ENCODE measurements around the gene SERP2.

The SERP2 gene

DNA sequence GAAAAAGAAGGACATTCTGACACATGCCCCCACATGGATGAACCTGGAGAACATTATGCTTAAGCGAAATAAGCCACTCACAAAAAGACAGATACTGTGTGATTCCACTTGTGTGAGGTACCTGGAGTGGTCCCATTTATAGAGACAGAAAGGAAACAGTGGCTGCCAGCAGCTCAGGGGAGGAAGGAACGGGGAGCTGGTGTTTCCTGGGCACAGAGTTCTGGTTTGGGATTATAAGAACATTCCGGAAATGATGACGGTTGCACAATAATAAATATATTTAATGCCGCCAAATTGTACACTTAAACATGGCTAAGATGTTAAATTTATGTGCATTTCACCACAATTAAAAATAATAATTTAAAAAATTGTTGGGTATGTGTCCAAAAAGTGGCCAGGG is 33.0 kb downstream of the SERP2 start:
- no peaks in the 10 kb centered on the region for H3K9me3 ChIP-seq (ENCODE audit: control insufficient read depth in 2 of 2, low read length in 2 of 2)
- H3K27ac ChIP-seq (ENCODE audit: low read depth in 2 of 2, low read length in 2 of 2), result no peak overlapping the region
- H3K9ac ChIP-seq (ENCODE audit: low read depth in 1 of 2, low read length in 2 of 2), result peak overlapping the region in 1 of 2 donors; percentile 79
- H3K4me1 ChIP-seq (ENCODE audit: control insufficient read depth in 2 of 2, insufficient read depth in 2 of 2, low read length in 2 of 2), result peaks cover 17 to 27% of the 10 kb centered on the region in 2 donors
- H3K4me3 ChIP-seq (ENCODE audit: low read length in 2 of 2), result no peak overlapping the region
- H3K36me3 ChIP-seq (ENCODE audit: control insufficient read depth in 2 of 2, insufficient read depth in 2 of 2, low read length in 2 of 2), result no peaks in the 10 kb centered on the region
- peaks cover 0 to 6% of the 10 kb centered on the region in 2 donors for H3K27me3 ChIP-seq (ENCODE audit: control insufficient read depth in 2 of 2, insufficient read depth in 2 of 2, low read length in 2 of 2)

DNA sequence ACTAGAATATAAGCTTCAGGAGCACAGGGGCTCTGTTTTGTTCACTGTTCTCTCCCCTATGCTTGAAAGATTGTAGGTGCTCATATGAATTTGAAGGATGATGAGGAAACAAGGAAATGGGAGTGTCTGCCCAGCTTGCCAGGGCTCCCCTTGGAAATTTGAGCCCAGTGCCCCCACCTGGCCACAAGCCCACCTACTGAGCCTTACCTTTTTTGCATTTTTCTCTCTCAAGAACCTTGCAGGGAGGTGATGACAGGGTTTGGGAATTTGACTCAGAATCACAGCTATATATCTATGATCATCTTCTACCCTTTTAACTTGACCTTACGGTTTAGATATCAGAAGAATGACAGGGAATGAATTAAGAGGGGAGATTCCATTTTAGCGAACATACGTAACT is 33.8 kb downstream of the SERP2 start:
- Histone ChIP-seq H3K4me1 (ENCODE audit: control insufficient read depth in 2 of 2, insufficient read depth in 2 of 2, low read length in 2 of 2) (peaks cover 17 to 27% of the 10 kb centered on the region in 2 donors), H3K4me3 (ENCODE audit: low read length in 2 of 2) (no peak overlapping the region), H3K27ac (ENCODE audit: low read depth in 2 of 2, low read length in 2 of 2) (no peak overlapping the region), H3K27me3 (ENCODE audit: control insufficient read depth in 2 of 2, insufficient read depth in 2 of 2, low read length in 2 of 2) (peaks cover 0 to 6% of the 10 kb centered on the region in 2 donors), H3K9me3 (ENCODE audit: control insufficient read depth in 2 of 2, low read length in 2 of 2) (no peaks in the 10 kb centered on the region), H3K9ac (ENCODE audit: low read depth in 1 of 2, low read length in 2 of 2) (no peak overlapping the region), H3K36me3 (ENCODE audit: control insufficient read depth in 2 of 2, insufficient read depth in 2 of 2, low read length in 2 of 2) (no peaks in the 10 kb centered on the region)

DNA sequence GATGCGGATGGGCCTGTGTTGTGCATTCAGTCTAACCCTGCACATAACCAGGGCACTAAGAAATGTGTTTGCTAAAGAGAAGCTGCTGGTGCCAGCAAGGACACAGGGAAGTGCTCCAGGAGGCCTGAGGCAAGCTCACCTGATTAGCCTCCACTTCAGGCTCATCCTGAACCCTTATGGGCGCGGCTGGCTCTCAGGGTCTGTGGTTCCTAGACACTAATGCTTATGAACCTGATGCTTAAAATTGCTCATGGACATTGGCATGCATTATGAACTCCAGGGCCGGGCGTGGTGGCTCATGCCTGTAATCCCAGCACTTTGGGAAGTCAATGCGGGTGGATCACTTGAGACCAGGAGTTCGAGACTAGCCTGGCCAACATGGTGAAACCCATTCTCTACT is 34.3 kb downstream of the SERP2 start:
- Histone ChIP-seq H3K27ac (ENCODE audit: low read depth in 2 of 2, low read length in 2 of 2) (no peak overlapping the region), H3K9me3 (ENCODE audit: control insufficient read depth in 2 of 2, low read length in 2 of 2) (no peaks in the 10 kb centered on the region), H3K27me3 (ENCODE audit: control insufficient read depth in 2 of 2, insufficient read depth in 2 of 2, low read length in 2 of 2) (peaks cover 0 to 6% of the 10 kb centered on the region in 2 donors), H3K36me3 (ENCODE audit: control insufficient read depth in 2 of 2, insufficient read depth in 2 of 2, low read length in 2 of 2) (no peaks in the 10 kb centered on the region), H3K4me1 (ENCODE audit: control insufficient read depth in 2 of 2, insufficient read depth in 2 of 2, low read length in 2 of 2) (peaks cover 15 to 27% of the 10 kb centered on the region in 2 donors), H3K9ac (ENCODE audit: low read depth in 1 of 2, low read length in 2 of 2) (no peak overlapping the region), H3K4me3 (ENCODE audit: low read length in 2 of 2) (no peak overlapping the region)

DNA sequence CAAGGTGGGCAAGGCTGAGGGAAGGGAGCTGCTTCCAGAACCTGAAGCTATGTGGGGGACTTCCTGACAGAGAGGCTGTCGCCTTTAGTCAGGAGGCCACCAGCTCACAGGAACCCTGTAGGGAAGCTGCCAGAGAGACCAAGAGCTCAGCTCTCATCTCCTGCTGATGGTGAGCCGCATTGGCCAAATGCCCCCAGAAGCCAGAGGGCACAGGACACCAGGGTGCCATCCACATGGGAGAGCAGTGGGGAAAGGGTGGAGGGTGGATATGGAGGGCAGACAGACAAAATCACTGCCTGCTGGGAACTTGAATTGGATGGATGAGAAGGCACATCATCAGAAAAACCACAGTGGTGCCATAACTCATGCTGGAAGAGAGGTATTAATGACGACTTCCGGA is 36.0 kb downstream of the SERP2 start:
- H3K4me1 ChIP-seq (ENCODE audit: control insufficient read depth in 2 of 2, insufficient read depth in 2 of 2, low read length in 2 of 2), result peaks cover 6 to 17% of the 10 kb centered on the region in 2 donors
- no peak overlapping the region for H3K4me3 ChIP-seq (ENCODE audit: low read length in 2 of 2)
- H3K9ac ChIP-seq (ENCODE audit: low read depth in 1 of 2, low read length in 2 of 2), result no peak overlapping the region
- H3K36me3 ChIP-seq (ENCODE audit: control insufficient read depth in 2 of 2, insufficient read depth in 2 of 2, low read length in 2 of 2), result no peaks in the 10 kb centered on the region
- H3K27ac ChIP-seq (ENCODE audit: low read depth in 2 of 2, low read length in 2 of 2), result no peak overlapping the region
- H3K27me3 ChIP-seq (ENCODE audit: control insufficient read depth in 2 of 2, insufficient read depth in 2 of 2, low read length in 2 of 2), result peaks cover 0 to 6% of the 10 kb centered on the region in 2 donors
- no peaks in the 10 kb centered on the region for H3K9me3 ChIP-seq (ENCODE audit: control insufficient read depth in 2 of 2, low read length in 2 of 2)

DNA sequence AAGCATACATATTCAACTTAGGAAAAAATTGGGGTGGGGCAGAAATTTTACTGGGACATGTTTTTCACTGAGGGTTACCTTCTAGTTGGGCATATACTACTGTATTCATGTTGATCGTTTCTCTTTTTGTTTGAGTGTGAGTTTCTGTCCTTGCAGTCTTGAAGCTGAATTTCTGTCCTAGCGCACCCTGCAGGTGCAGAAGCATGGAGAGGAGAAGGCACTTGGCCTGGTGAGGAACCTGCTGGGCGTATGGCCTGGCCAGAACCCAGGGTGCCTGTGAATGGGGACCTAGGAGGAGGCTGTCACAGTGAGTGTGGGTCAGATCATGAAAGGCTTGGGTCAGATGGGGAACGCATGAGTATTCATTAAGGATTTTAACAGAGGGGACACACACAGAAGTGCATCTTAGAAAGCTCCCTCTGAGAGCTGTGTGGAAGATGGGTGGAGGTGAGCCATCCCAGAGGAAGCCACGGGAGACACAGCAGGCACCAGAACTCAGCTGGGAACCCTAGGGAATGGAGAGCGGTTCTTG is 36.8 kb downstream of the SERP2 start:
- no peaks in the 10 kb centered on the region for H3K36me3 ChIP-seq (ENCODE audit: control insufficient read depth in 2 of 2, insufficient read depth in 2 of 2, low read length in 2 of 2)
- H3K9ac ChIP-seq (ENCODE audit: low read depth in 1 of 2, low read length in 2 of 2), result no peak overlapping the region
- peaks cover 0 to 6% of the 10 kb centered on the region in 2 donors for H3K27me3 ChIP-seq (ENCODE audit: control insufficient read depth in 2 of 2, insufficient read depth in 2 of 2, low read length in 2 of 2)
- H3K4me1 ChIP-seq (ENCODE audit: control insufficient read depth in 2 of 2, insufficient read depth in 2 of 2, low read length in 2 of 2), result peaks cover 6 to 14% of the 10 kb centered on the region in 2 donors
- no peak overlapping the region for H3K4me3 ChIP-seq (ENCODE audit: low read length in 2 of 2)
- no peaks in the 10 kb centered on the region for H3K9me3 ChIP-seq (ENCODE audit: control insufficient read depth in 2 of 2, low read length in 2 of 2)
- H3K27ac ChIP-seq (ENCODE audit: low read depth in 2 of 2, low read length in 2 of 2), result no peak overlapping the region

DNA sequence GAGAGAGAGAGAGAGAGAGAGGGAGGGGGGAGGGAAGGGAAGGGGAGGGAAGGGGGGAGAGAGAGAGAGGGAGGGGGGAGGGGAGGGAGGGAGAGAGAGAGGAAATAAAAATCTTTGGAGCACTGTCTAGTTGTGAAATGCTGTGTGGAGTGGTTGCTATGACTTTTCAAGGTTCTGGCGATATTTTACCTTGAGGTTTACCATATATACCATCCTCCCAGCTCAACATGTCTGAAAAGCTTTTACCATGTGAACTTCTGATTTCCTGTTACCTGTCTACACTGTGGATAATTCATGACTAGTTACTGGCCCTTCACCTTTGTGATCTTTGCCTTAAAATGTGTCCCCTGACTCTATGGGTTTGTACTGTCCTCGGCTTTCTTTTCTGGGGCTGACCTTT is 38.2 kb downstream of the SERP2 start:
- Histone ChIP-seq H3K27ac (ENCODE audit: low read depth in 2 of 2, low read length in 2 of 2) (no peak overlapping the region), H3K9me3 (ENCODE audit: control insufficient read depth in 2 of 2, low read length in 2 of 2) (no peaks in the 10 kb centered on the region), H3K27me3 (ENCODE audit: control insufficient read depth in 2 of 2, insufficient read depth in 2 of 2, low read length in 2 of 2) (peaks cover 0 to 2% of the 10 kb centered on the region in 2 donors), H3K4me1 (ENCODE audit: control insufficient read depth in 2 of 2, insufficient read depth in 2 of 2, low read length in 2 of 2) (peaks cover 0 to 6% of the 10 kb centered on the region in 2 donors), H3K36me3 (ENCODE audit: control insufficient read depth in 2 of 2, insufficient read depth in 2 of 2, low read length in 2 of 2) (no peaks in the 10 kb centered on the region), H3K9ac (ENCODE audit: low read depth in 1 of 2, low read length in 2 of 2) (no peak overlapping the region), H3K4me3 (ENCODE audit: low read length in 2 of 2) (no peak overlapping the region)

DNA sequence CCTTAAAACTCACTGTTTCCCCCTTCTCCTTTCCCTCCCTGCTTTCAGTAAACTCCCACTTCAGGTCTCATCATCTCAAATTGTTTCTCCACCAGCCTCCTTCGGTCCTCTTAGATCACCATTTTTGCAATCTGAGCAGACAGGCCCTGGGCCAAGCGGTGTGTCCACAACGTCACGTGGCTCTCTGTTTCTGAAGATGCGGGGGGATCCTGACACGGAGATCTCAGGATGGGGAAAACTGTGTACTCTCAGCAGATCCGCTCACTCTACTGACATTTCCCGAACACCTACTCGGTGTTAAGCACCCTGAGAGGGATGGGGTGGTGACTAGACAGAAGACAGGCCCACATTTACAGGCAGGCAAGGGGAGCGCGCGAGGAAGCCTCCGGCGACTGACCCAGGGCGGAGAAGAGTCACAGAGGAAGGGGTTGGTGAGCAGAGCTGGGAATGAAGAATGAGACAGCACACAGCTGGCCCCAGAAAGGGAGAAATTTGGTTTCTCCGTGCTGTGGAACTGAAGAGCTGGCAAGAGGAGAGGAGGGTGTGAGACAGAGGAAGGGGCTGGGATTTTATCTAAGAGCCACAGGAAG is 38.8 kb downstream of the SERP2 start:
- Histone ChIP-seq H3K9ac (ENCODE audit: low read depth in 1 of 2, low read length in 2 of 2) (peak overlapping the region in 1 of 2 donors; percentile 31), H3K27ac (ENCODE audit: low read depth in 2 of 2, low read length in 2 of 2) (no peak overlapping the region), H3K36me3 (ENCODE audit: control insufficient read depth in 2 of 2, insufficient read depth in 2 of 2, low read length in 2 of 2) (no peaks in the 10 kb centered on the region), H3K27me3 (ENCODE audit: control insufficient read depth in 2 of 2, insufficient read depth in 2 of 2, low read length in 2 of 2) (no peaks in the 10 kb centered on the region), H3K9me3 (ENCODE audit: control insufficient read depth in 2 of 2, low read length in 2 of 2) (no peaks in the 10 kb centered on the region), H3K4me1 (ENCODE audit: control insufficient read depth in 2 of 2, insufficient read depth in 2 of 2, low read length in 2 of 2) (peaks cover 0 to 6% of the 10 kb centered on the region in 2 donors), H3K4me3 (ENCODE audit: low read length in 2 of 2) (no peak overlapping the region)

DNA sequence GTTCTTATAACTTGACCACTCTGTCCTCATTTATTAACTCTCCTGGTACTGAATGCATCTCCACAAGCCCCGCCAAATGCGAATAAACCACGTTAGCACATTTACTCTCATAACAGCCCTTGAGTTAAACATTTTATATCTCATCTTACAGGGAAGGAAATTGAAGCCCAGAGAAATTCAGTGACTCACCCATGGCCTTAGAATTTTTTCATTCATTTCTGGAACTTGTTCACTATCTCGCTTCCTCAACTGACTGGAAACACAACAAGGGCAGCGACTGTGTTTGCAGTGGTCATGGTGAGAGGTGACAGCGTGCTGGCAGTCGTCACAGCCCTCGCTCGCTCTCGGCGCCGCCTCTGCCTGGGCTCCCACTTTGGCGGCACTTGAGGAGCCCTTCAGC is 39.5 kb downstream of the SERP2 start:
- H3K4me1 ChIP-seq (ENCODE audit: control insufficient read depth in 2 of 2, insufficient read depth in 2 of 2, low read length in 2 of 2), result peaks cover 0 to 6% of the 10 kb centered on the region in 2 donors
- H3K4me3 ChIP-seq (ENCODE audit: low read length in 2 of 2), result no peak overlapping the region
- H3K27me3 ChIP-seq (ENCODE audit: control insufficient read depth in 2 of 2, insufficient read depth in 2 of 2, low read length in 2 of 2), result no peaks in the 10 kb centered on the region
- H3K9ac ChIP-seq (ENCODE audit: low read depth in 1 of 2, low read length in 2 of 2), result no peak overlapping the region
- no peak overlapping the region for H3K27ac ChIP-seq (ENCODE audit: low read depth in 2 of 2, low read length in 2 of 2)
- H3K36me3 ChIP-seq (ENCODE audit: control insufficient read depth in 2 of 2, insufficient read depth in 2 of 2, low read length in 2 of 2), result no peaks in the 10 kb centered on the region
- H3K9me3 ChIP-seq (ENCODE audit: control insufficient read depth in 2 of 2, low read length in 2 of 2), result no peaks in the 10 kb centered on the region

DNA sequence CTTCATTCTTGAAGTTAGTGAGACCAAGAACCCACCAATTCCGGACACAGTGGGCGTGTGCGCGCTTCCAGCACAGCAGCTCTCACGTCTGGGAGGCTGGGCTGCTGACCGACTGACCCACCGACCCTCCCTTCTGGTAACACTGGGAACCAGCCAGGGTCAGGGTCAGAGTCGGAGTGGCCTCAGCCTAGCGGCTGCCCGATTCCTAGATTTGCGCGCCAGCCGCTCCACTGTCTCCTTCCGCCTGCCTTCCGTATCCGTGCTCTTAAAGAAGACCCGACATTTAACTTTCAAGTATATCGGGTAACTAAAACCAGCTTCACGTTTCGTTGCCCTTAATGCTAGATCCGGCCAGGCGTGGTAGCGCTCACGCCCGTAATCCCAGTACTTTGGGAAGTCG is 41.1 kb downstream of the SERP2 start:
- peaks cover 0 to 6% of the 10 kb centered on the region in 2 donors for H3K4me1 ChIP-seq (ENCODE audit: control insufficient read depth in 2 of 2, insufficient read depth in 2 of 2, low read length in 2 of 2)
- no peak overlapping the region for H3K27ac ChIP-seq (ENCODE audit: low read depth in 2 of 2, low read length in 2 of 2)
- no peaks in the 10 kb centered on the region for H3K27me3 ChIP-seq (ENCODE audit: control insufficient read depth in 2 of 2, insufficient read depth in 2 of 2, low read length in 2 of 2)
- H3K4me3 ChIP-seq (ENCODE audit: low read length in 2 of 2), result no peak overlapping the region
- no peaks in the 10 kb centered on the region for H3K9me3 ChIP-seq (ENCODE audit: control insufficient read depth in 2 of 2, low read length in 2 of 2)
- no peak overlapping the region for H3K9ac ChIP-seq (ENCODE audit: low read depth in 1 of 2, low read length in 2 of 2)
- H3K36me3 ChIP-seq (ENCODE audit: control insufficient read depth in 2 of 2, insufficient read depth in 2 of 2, low read length in 2 of 2), result no peaks in the 10 kb centered on the region

DNA sequence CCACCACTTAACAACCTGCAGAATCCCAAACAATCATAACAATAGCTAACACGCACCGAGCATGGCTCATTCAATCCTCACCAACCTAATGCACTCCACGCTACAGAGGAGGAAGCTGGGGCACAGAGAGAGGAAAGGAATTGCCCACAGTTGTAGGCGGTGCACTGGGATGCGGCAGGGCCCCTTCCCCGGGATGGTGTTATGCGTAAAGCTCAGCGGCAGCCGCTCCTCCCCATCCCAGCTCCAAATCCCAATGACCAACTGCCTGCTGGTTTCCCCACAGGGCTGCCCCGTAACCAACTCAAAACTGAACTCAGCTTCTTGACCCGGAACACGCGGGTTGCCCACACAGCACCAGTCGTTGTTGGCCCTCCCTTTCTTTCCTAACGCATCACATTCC is 42.2 kb downstream of the SERP2 start:
- H3K27me3 ChIP-seq (ENCODE audit: control insufficient read depth in 2 of 2, insufficient read depth in 2 of 2, low read length in 2 of 2), result no peaks in the 10 kb centered on the region
- no peak overlapping the region for H3K9ac ChIP-seq (ENCODE audit: low read depth in 1 of 2, low read length in 2 of 2)
- H3K4me3 ChIP-seq (ENCODE audit: low read length in 2 of 2), result no peak overlapping the region
- peaks cover 0 to 4% of the 10 kb centered on the region in 2 donors for H3K4me1 ChIP-seq (ENCODE audit: control insufficient read depth in 2 of 2, insufficient read depth in 2 of 2, low read length in 2 of 2)
- no peaks in the 10 kb centered on the region for H3K36me3 ChIP-seq (ENCODE audit: control insufficient read depth in 2 of 2, insufficient read depth in 2 of 2, low read length in 2 of 2)
- no peaks in the 10 kb centered on the region for H3K9me3 ChIP-seq (ENCODE audit: control insufficient read depth in 2 of 2, low read length in 2 of 2)
- H3K27ac ChIP-seq (ENCODE audit: low read depth in 2 of 2, low read length in 2 of 2), result no peak overlapping the region

Measured in mucosa of rectum (tissue), 2 donors.